ENCODE results near the gene OVOL1. TPM values are rescaled to one million over a fixed set of nuclear protein-coding genes. Genes with fewer than 3 reads are reported as not detected.

Gene OVOL1
- 1 to 10 TPM in 2 of 6 donors, under 1 TPM in 4; under 0.01 to 2.2 (median 0.77) TPM for total RNA-seq

- 0 to 4% methylated on average over 3 to 26 of the region's 112 CpGs for WGBS, 2 donors
- H3K27ac ChIP-seq, result peak within 1 kb of the TSS in 1 of 4 donors; percentile 30
Measured at GRCh38 chr11:65786786-65787636, at the start of gene OVOL1. Gene OVOL1 (plus strand): TSS chr11:65787063. CDS start chr11:65787374, 311 bp downstream.

GRCh38 chr11:65739022-65739421, 47.8 kb upstream of the OVOL1 start:
- H3K27ac ChIP-seq, result no peak overlapping the region
- no peaks in the 10 kb centered on the region for H3K27me3 ChIP-seq
- no peak for ATAC-seq (ENCODE audit: low FRiP score in 2 of 2)
- TF ChIP-seq EP300 (IDR thresholded peaks at IDR 0.05), result no peak
- no peak for TF ChIP-seq POLR2AphosphoS5 (IDR thresholded peaks at IDR 0.05)
- TF ChIP-seq POLR2A (IDR thresholded peaks at IDR 0.05), result no peak
- TF ChIP-seq CTCF (IDR thresholded peaks at IDR 0.05), result no peak
- WGBS, 2 donors, result 84 to 92% methylated on average over 2 of the region's 2 CpGs
- H3K36me3 ChIP-seq, result no peaks in the 10 kb centered on the region
- no peak overlapping the region for H3K4me3 ChIP-seq
- H3K4me1 ChIP-seq, result no peaks in the 10 kb centered on the region
- no peak for DNase-seq
- H3K9me3 ChIP-seq, result no peaks in the 10 kb centered on the region

More at GRCh38 chr11:65786786-65787636, at the start of gene OVOL1:
- peaks cover 24 to 39% (median 27%) of the 10 kb centered on the region in 4 donors for H3K4me1 ChIP-seq
- H3K4me3 ChIP-seq, result peak within 1 kb of the TSS in 3 of 4 donors; percentile 39 to 46 (median 40)
- DNase-seq (peak; percentile 67 to 93), ATAC-seq (ENCODE audit: low FRiP score in 2 of 2) (peak in 1 of 2 donors; percentile 28)
- TF ChIP-seq POLR2A (IDR thresholded peaks at IDR 0.05) (peak in 2 of 4 donors; percentile 37 to 49), CTCF (IDR thresholded peaks at IDR 0.05) (no peak), POLR2AphosphoS5 (IDR thresholded peaks at IDR 0.05) (peak in 1 of 2 donors; percentile 31)
- no peaks in the 10 kb centered on the region for H3K36me3 ChIP-seq
- peaks cover 2 to 28% (median 17%) of the 10 kb centered on the region in 4 donors for H3K27me3 ChIP-seq
- no peaks in the 10 kb centered on the region for H3K9me3 ChIP-seq

- DNase-seq (no peak), ATAC-seq (ENCODE audit: low FRiP score in 2 of 2) (no peak)
- H3K4me1 ChIP-seq, result no peaks in the 10 kb centered on the region
- no peaks in the 10 kb centered on the region for H3K36me3 ChIP-seq
- H3K27me3 ChIP-seq, result no peaks in the 10 kb centered on the region
- 74 to 89% methylated on average over 8 of the region's 8 CpGs for WGBS, 2 donors
- H3K9me3 ChIP-seq, result no peaks in the 10 kb centered on the region
- TF ChIP-seq POLR2AphosphoS5 (IDR thresholded peaks at IDR 0.05) (no peak), EP300 (IDR thresholded peaks at IDR 0.05) (no peak), CTCF (IDR thresholded peaks at IDR 0.05) (no peak), POLR2A (IDR thresholded peaks at IDR 0.05) (no peak)
- H3K4me3 ChIP-seq, result no peak overlapping the region
- no peak overlapping the region for H3K27ac ChIP-seq
Measured at GRCh38 chr11:65741185-65741584, 45.7 kb upstream of the OVOL1 start.

GRCh38 chr11:65742353-65742752, 44.5 kb upstream of the OVOL1 start:
- Histone ChIP-seq H3K9me3 (no peaks in the 10 kb centered on the region), H3K27ac (no peak overlapping the region), H3K4me1 (no peaks in the 10 kb centered on the region), H3K36me3 (no peaks in the 10 kb centered on the region), H3K27me3 (no peaks in the 10 kb centered on the region), H3K4me3 (no peak overlapping the region)
- WGBS, 2 donors, result 76 to 81% methylated on average over 1 of the region's 1 CpG
- ATAC-seq (ENCODE audit: low FRiP score in 2 of 2) (no peak), DNase-seq (no peak)
- TF ChIP-seq CTCF (IDR thresholded peaks at IDR 0.05) (no peak), POLR2A (IDR thresholded peaks at IDR 0.05) (no peak), POLR2AphosphoS5 (IDR thresholded peaks at IDR 0.05) (no peak), EP300 (IDR thresholded peaks at IDR 0.05) (no peak)

Data from upper lobe of left lung (tissue), 6 donors.